WERI-Rb-1 (cell line): ENCODE results near the gene CHN1.

Experiments used
- DNase-seq: peaks from one replicate; pipeline ENCODE4 v3.0.0-alpha.2; 2020
- H3K27ac ChIP-seq: fragments of 250-450 bp; sonication (Bioruptor Pico); 2 replicates; pipeline ENCODE4 v1.5.1; 2020; ENCODE audit warnings: mild to moderate bottlenecking, moderate library complexity
- H3K27me3 ChIP-seq: fragments of 250-450 bp; sonication (Bioruptor Pico); 2 replicates; pipeline ENCODE4 v1.5.1; 2021; ENCODE audit warnings: mild to moderate bottlenecking, low read depth, moderate library complexity; ENCODE audit not compliant: insufficient read depth, severe bottlenecking
- H3K36me3 ChIP-seq: fragments of 250-450 bp; sonication (Bioruptor Pico); 2 replicates; pipeline ENCODE4 v1.5.1; 2020; ENCODE audit warnings: mild to moderate bottlenecking, moderate library complexity
- H3K4me3 ChIP-seq: 2 replicates; pipeline ENCODE4 v1.5.1; 2011; ENCODE audit warnings: low read depth, mild to moderate bottlenecking, control low read depth, low read length
- H3K9me3 ChIP-seq: fragments of 250-450 bp; sonication (Bioruptor Pico); 2 replicates; pipeline ENCODE4 v1.5.1; 2021; ENCODE audit warnings: mild to moderate bottlenecking, moderate library complexity; ENCODE audit not compliant: severe bottlenecking
- CTCF ChIP-seq: IDR thresholded peaks from 2 replicates; pipeline ENCODE4 v1.5.1; 2011; ENCODE audit warnings: low read depth, mild to moderate bottlenecking, control low read depth, inconsistent platforms, low read length

CHN1 gene

GRCh38 chr2:174981331-174981730 is 23.9 kb downstream of the CHN1 start:
- Histone ChIP-seq H3K27ac (no peak overlapping the region), H3K4me3 (no peak overlapping the region), H3K36me3 (no peaks in the 10 kb centered on the region; the same call in 1 of the 2 replicates), H3K27me3 (no peaks in the 10 kb centered on the region), H3K9me3 (no peaks in the 10 kb centered on the region)
- no peak for DNase-seq
- TF ChIP-seq CTCF, result no peak

- TF ChIP-seq CTCF, result no peak
- Histone ChIP-seq H3K36me3 (no peaks in the 10 kb centered on the region; the same call in 1 of the 2 replicates), H3K27ac (no peak overlapping the region), H3K4me3 (no peak overlapping the region), H3K9me3 (no peaks in the 10 kb centered on the region), H3K27me3 (no peaks in the 10 kb centered on the region)
- no peak for DNase-seq
Measured at GRCh38 chr2:174979996-174980395, 25.2 kb downstream of the CHN1 start.

- H3K9me3 ChIP-seq, result no peaks in the 10 kb centered on the region
- TF ChIP-seq CTCF, result no peak
- no peak overlapping the region for H3K4me3 ChIP-seq
- no peak overlapping the region for H3K27ac ChIP-seq
- DNase-seq, result no peak
- H3K27me3 ChIP-seq, result no peaks in the 10 kb centered on the region
- H3K36me3 ChIP-seq, result no peaks in the 10 kb centered on the region; the same call in 1 of the 2 replicates
Measured at GRCh38 chr2:174977364-174977763, 27.8 kb downstream of the CHN1 start.

DNA sequence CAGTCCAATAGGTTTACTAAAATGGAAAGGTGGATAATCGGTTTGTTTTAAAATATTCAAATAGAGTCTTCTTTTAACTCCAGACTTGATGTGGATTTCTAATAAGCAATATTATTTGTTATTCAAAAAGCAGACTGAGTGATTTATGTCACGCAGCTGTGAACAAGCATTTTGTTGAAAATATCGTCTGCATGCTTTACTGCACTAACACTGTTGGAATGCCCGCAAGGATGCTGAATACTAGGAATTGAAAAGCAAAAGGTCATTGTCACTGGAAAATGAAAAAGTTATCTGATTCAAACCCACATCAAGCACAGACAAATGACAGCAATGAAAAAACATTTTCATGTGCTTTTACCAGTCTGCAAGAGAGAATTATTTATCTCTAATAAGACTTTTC is 31.1 kb downstream of the CHN1 start:
- no peak for TF ChIP-seq CTCF
- Histone ChIP-seq H3K4me3 (no peak overlapping the region), H3K27ac (no peak overlapping the region), H3K27me3 (no peaks in the 10 kb centered on the region), H3K36me3 (peaks cover 4% of the 10 kb centered on the region), H3K9me3 (no peaks in the 10 kb centered on the region)
- DNase-seq, result no peak

DNA sequence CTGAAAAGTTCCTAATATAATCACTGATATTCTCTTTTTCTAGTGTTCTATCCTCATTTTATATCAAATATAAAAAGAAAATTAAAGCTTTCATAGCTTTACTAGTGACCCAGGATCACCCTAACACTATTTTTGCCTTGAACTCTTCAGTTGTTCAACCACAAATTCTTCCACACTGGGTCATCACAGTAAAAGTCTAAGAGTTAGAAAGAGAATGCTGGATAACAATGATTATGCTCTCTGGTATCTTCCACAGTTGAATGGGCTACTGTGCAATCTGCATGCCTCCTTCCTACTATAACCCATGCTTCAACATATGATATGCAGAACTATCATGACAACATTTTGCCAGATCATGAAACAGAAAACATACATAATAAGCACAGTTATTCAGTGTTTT is 32.3 kb downstream of the CHN1 start:
- DNase-seq, result no peak
- Histone ChIP-seq H3K36me3 (peaks cover 4% of the 10 kb centered on the region), H3K4me3 (no peak overlapping the region), H3K27ac (no peak overlapping the region), H3K9me3 (no peaks in the 10 kb centered on the region), H3K27me3 (no peaks in the 10 kb centered on the region)
- TF ChIP-seq CTCF, result no peak

DNA sequence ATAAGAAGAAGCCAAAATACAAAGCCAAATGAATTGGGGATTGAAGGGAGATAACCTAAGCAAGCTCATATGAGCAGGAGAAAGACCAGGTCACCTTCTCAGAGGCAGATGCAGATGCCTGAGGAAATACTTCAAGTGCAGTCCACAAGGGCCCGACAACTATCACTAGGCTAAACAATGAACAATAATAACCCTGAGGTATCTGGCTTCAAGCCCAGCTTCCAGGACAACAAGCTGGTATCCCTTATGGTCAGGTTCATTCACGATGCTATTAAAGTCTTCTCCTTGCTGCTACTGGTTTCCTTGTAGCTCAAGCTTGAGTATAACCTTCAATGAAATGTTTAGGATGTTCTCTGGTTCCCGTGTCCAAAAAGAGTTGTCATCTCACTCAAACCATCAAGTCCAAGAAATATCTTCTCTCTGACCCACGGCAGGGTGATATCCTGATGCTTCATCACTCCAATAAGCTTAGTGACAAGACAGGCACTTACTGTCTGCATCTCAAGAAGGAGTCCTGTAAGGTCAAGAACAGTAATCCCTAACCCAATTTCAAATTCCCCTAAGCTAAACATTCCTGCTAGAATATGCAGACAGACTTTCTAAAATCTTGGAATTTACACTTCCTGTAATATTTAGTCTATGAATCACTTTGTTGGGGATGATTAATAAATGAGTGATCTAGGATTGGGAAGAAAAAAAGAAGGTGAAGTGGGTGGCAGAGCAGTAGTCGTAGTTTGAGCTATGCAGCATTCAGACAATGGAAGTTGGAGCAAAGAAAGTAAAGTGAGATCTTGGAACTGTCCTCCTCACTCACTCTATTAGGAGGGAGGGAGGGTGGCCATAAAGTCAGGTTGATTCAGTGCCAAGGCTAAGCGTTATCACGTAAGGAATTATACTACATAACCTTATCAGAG is 33.1 kb downstream of the CHN1 start:
- no peak overlapping the region for H3K27ac ChIP-seq
- no peak for DNase-seq
- TF ChIP-seq CTCF, result no peak
- peaks cover 4% of the 10 kb centered on the region for H3K36me3 ChIP-seq
- no peaks in the 10 kb centered on the region for H3K27me3 ChIP-seq
- H3K9me3 ChIP-seq, result no peaks in the 10 kb centered on the region
- H3K4me3 ChIP-seq, result no peak overlapping the region
